GM21723 (cell line): Measurements from ENCODE around the gene KRTAP4-5.
"Not testable (repeated sequence)": the region's sequence is repeated elsewhere in the genome, so short reads cannot be mapped to it uniquely, and the experiment has no call there.

ENCODE experiments used
- ATAC-seq: cut with Tn5 transposase; IDR thresholded peaks from one replicate; pipeline ENCODE4 v1.9.1; 2021; ENCODE audit warnings: mild to moderate bottlenecking, moderate library complexity; ENCODE audit not compliant: unreplicated experiment

The KRTAP4-5 gene

GRCh38 chr17:41147531-41148204 is 2.0 kb downstream of the KRTAP4-5 start:
- ATAC-seq: no peak

GRCh38 chr17:41145261-41145660 is 4.4 kb downstream of the KRTAP4-5 start:
- no peak for ATAC-seq

GRCh38 chr17:41144846-41145245 is 4.8 kb downstream of the KRTAP4-5 start:
- no peak for ATAC-seq

- ATAC-seq: no peak
Measured at GRCh38 chr17:41141361-41141760, 8.3 kb downstream of the KRTAP4-5 start.

- no peak for ATAC-seq
Measured at GRCh38 chr17:41140360-41141131, 9.1 kb downstream of the KRTAP4-5 start, which contains the start of gene KRTAP4-6. TSS of gene KRTAP4-6 (minus strand) at chr17:41140544. CDS start at chr17:41140487, 57 bp downstream.

GRCh38 chr17:41139865-41140264 is 9.8 kb downstream of the KRTAP4-5 start:
- not testable (repeated sequence) for ATAC-seq

DNA sequence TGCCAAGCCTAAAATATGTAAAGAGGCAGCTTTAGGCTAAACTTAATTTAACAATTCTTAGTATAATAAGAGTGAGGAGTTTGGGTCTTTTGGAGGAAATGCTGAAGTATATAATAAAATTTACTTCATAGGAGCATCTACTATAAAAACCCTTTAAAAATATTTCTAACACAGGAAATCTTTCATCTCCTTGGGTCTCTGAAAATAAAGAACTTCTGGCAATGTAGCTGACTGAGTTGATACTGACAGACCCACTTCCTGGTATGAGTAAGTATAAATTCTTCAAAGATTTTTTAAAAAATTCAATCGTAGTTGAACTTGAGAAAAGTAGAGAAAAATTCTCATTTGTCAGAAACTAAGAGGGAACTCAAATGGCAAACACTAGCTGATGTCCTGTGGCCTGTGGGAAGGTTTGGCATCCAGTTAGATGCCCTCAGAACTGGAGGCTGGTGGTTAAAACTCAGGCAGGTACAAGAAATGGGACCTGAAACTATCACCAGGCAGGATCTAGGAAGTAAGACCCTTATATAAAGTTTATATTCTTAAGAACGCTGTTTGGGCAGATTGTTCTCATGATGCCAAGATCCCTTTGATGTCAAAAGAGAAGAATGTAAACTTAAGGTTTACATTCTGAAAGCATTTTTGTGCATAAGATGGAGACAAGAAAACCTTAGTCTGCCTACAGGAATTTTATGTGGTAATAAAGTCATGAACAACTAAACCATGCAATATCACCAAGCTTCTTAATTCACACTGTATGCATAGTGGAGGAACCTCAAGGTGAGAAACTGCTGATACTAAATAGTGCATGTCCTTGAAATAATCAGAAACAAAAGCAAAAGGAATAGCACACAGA is 15.5 kb downstream of the KRTAP4-5 start:
- no peak for ATAC-seq

GRCh38 chr17:41131979-41132378 is 17.6 kb downstream of the KRTAP4-5 start:
- no peak for ATAC-seq

DNA sequence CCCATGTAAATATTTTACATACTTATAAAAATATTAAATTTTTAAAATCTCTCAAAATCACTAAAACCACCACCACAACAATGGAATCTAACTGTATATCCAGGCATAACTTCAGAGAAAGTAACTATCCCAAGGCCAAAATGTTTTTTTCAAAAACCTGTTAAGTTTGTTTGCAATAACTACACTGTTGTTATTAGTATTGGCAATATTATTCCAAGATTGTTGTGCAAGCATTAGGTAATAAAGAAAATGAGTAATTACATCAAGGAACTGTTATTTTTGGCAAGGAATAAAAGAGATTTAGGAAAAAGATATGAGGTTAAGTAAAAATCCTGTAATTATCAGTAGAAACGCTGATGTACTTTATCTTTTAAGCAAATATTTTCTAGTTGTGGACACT is 22.3 kb downstream of the KRTAP4-5 start:
- no peak for ATAC-seq

- no peak for ATAC-seq
Measured at GRCh38 chr17:41126412-41126811, 23.2 kb downstream of the KRTAP4-5 start.

DNA sequence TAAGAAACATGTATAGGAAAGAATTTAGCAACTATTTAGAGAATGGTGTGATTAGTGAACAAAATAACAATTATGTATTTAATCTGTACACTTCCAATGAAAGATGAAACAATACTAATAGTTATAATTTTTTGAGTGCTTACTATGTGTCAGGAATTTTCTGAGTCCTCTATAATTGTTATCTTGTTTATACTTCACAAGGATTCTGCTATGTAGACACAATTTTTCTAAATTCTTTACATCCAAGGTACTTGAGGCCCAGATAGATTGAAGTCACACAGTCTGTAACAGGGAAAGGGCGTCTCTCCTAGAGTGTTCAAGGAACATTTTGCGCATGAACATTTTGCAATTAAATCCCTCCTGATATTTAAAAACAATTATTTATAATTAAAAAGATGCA is 24.6 kb downstream of the KRTAP4-5 start:
- no peak for ATAC-seq

- ATAC-seq: not testable (repeated sequence)
Measured at GRCh38 chr17:41123991-41124371, 25.6 kb downstream of the KRTAP4-5 start, which contains the start of gene KRTAP4-12. TSS of gene KRTAP4-12 (minus strand) at chr17:41124182. CDS start at chr17:41124122, 60 bp downstream.

DNA sequence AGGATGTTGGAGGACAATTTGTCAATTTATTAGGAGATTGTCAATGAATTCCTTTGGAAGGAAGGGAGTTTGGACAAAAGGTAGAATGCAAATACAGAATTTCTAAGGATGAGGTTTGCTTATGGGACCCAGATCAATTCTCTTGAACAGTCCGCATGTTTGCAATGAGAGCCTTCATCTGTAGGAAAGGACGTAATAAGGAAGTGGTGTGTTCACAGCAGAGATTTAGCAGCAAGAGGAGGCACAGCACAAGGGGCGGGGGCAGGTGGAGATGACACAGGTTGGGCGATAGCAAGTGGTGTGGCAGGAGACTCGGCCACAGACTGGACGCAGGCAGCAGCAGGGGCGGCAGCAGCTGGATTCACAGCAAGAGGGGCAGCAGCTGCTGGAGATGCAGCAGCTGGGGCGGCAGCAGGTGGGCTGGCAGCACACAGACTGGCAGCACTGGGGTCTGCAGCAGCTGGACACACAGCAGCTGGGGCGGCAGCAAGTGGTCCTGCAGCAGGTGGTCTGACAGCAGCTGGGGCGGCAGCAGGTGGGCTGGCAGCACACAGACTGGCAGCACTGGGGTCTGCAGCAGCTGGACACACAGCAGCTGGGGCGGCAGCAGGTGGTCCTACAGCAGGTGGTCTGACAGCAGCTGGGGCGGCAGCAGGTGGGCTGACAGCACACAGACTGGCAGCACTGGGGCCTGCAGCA is 26.2 kb downstream of the KRTAP4-5 start:
- not testable (repeated sequence) for ATAC-seq

- no peak for ATAC-seq
Measured at GRCh38 chr17:41121742-41122141, 27.9 kb downstream of the KRTAP4-5 start.

DNA sequence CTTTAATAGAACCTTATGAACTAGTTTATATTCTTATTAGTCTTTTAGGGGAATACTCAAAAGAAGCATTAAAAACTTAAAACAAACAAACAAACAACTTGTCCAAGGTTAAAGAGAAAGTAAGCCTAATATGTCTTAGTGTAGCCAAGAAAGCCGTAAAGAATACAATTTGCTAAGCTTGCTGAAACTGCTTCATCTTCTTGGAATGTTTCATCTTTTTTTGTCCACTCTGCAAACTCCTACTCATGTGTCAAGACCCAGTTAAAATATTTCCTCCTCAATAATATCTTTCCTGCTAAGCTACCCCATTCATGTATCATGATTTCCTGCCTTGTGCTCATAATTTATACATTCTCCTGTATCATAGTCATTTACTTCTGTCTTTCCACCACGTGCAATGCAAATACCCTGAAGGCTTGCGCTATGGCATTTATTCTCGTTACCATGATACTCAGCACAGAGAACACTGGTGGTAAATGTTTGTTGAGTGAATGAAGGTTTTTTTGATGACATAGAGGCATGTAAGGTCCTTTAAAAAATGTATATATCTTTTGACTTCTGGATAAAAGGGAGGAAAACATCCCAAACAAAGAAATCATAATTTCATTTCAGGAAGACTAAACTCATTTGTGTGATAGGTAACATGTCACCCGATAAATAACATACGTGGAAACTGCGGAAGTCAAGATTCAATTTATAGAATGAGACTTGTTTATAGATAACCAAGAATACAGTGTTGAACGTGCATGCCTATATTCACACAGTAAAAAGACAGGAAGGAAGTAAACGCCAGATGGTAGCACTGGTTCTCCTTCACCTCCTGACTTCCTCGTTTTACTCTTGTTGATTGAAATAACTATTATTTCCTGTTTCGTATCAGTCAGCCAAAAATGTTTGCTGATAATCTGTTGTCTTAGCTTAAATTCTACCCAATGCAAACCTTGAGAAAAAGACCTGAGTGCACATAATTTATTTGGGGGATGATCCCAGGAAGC is 29.6 kb downstream of the KRTAP4-5 start:
- not testable (repeated sequence) for ATAC-seq

GRCh38 chr17:41118721-41119120 is 30.9 kb downstream of the KRTAP4-5 start:
- no peak for ATAC-seq

DNA sequence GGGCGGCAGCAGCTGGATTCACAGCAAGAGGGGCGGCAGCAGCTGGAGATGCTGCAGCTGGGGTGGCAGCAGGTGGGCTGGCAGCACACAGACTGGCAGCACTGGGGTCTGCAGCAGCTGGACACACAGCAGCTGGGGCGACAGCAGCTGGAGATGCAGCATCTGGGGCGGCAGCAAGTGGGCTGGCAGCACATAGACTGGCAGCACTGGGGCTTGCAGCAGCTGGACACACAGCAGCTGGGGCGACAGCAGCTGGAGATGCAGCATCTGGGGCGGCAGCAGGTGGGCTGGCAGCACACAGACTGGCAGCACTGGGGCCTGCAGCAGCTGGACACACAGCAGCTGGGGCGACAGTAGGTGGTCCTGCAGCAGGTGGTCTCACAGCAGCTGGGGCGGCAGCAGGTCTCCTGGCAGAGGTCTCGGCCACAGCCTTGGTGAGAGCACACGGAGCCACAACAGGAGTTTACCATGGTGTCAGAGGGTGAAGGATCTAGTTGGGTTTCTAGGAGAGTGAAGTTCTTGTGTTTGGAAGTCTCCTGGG is 31.7 kb downstream of the KRTAP4-5 start, which contains the start of gene KRTAP4-11:
Gene KRTAP4-11, minus strand, starts transcription at position 528 of the 541 bp plus-strand sequence. Its CDS starts 58 bp downstream, at position 470.
- ATAC-seq: not testable (repeated sequence)

DNA sequence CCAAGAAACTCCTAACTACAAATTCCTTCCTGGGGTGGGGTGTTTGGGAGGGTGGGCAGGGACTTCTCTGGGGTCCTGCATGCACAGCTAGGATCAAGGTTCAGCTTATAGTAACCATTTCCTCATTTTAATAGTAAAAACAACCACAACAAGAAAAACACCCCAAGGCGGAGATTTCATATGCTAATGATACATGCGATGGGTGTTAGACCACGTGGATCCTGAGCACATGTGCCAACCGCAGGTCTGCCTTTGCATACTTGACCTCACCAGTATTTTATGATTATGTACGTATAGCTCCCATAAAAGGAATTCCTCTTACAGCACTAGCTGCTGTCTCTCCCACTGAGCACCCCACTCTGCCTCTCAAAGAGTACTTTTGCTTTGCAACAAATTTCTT is 33.3 kb downstream of the KRTAP4-5 start:
- no peak for ATAC-seq
